ENCODE measurements around the gene CEP72. TPM values are rescaled to one million over a fixed set of nuclear protein-coding genes. Genes with fewer than 3 reads are reported as not detected.

CEP72 gene
- total RNA-seq, 1 donor from 2014 or later: 20.1 TPM

- TF ChIP-seq POLR2A (IDR thresholded peaks at IDR 0.05): no peak
- TF ChIP-seq POLR2AphosphoS5 (IDR thresholded peaks at IDR 0.05; ENCODE audit: insufficient read depth in 1 of 2, low read depth in 1 of 2): no peak
- no peak for TF ChIP-seq CTCF (IDR thresholded peaks at IDR 0.05)
- Histone ChIP-seq H3K4me1 (no peaks in the 10 kb centered on the region), H3K27ac (no peak overlapping the region), H3K36me3 (peaks cover 0 to 9% of the 10 kb centered on the region in 2 donors), H3K4me3 (no peak overlapping the region), H3K9me3 (no peaks in the 10 kb centered on the region), H3K27me3 (no peaks in the 10 kb centered on the region)
- intact Hi-C loops (cut with DNase I): no loop called here
- no peak for DNase-seq (ENCODE audit: extremely low spot score in 2 of 2)
These were observed 39.9 kb downstream of the CEP72 start for GRCh38 chr5:652023-652515.

GRCh38 chr5:652773-653350 is 40.7 kb downstream of the CEP72 start:
- Histone ChIP-seq H3K4me1 (no peaks in the 10 kb centered on the region), H3K36me3 (peaks cover 0 to 7% of the 10 kb centered on the region in 2 donors), H3K27me3 (no peaks in the 10 kb centered on the region), H3K4me3 (no peak overlapping the region), H3K9me3 (no peaks in the 10 kb centered on the region), H3K27ac (no peak overlapping the region)
- no peak for DNase-seq (ENCODE audit: extremely low spot score in 2 of 2)
- TF ChIP-seq CTCF (IDR thresholded peaks at IDR 0.05) (no peak), POLR2A (IDR thresholded peaks at IDR 0.05) (no peak), POLR2AphosphoS5 (IDR thresholded peaks at IDR 0.05; ENCODE audit: insufficient read depth in 1 of 2, low read depth in 1 of 2) (no peak)
- intact Hi-C loops (cut with DNase I): no loop called here

GRCh38 chr5:654071-654778 is 42.1 kb downstream of the CEP72 start:
- Histone ChIP-seq H3K27ac (no peak overlapping the region), H3K4me1 (no peaks in the 10 kb centered on the region), H3K36me3 (peaks cover 0 to 10% of the 10 kb centered on the region in 2 donors), H3K27me3 (no peaks in the 10 kb centered on the region), H3K9me3 (no peaks in the 10 kb centered on the region), H3K4me3 (no peak overlapping the region)
- intact Hi-C loops (cut with DNase I): no loop called here
- DNase-seq (ENCODE audit: extremely low spot score in 2 of 2): no peak
- TF ChIP-seq CTCF (IDR thresholded peaks at IDR 0.05) (no peak), POLR2AphosphoS5 (IDR thresholded peaks at IDR 0.05; ENCODE audit: insufficient read depth in 1 of 2, low read depth in 1 of 2) (no peak), POLR2A (IDR thresholded peaks at IDR 0.05) (no peak)

GRCh38 chr5:655406-655805 is 43.3 kb downstream of the CEP72 start:
- Histone ChIP-seq H3K27me3 (no peaks in the 10 kb centered on the region), H3K36me3 (peaks cover 0 to 10% of the 10 kb centered on the region in 2 donors), H3K4me3 (no peak overlapping the region), H3K27ac (no peak overlapping the region), H3K9me3 (no peaks in the 10 kb centered on the region), H3K4me1 (no peaks in the 10 kb centered on the region)
- intact Hi-C loops (cut with DNase I): no loop called here
- no peak for DNase-seq (ENCODE audit: extremely low spot score in 2 of 2)
- no peak for TF ChIP-seq CTCF (IDR thresholded peaks at IDR 0.05)

- peaks cover 0 to 10% of the 10 kb centered on the region in 2 donors for H3K36me3 ChIP-seq
- TF ChIP-seq POLR2A (IDR thresholded peaks at IDR 0.05) (no peak), POLR2AphosphoS5 (IDR thresholded peaks at IDR 0.05; ENCODE audit: insufficient read depth in 1 of 2, low read depth in 1 of 2) (no peak), CTCF (IDR thresholded peaks at IDR 0.05) (no peak)
- no peaks in the 10 kb centered on the region for H3K27me3 ChIP-seq
- no peak overlapping the region for H3K27ac ChIP-seq
- no peaks in the 10 kb centered on the region for H3K4me1 ChIP-seq
- H3K9me3 ChIP-seq: no peaks in the 10 kb centered on the region
- H3K4me3 ChIP-seq: no peak overlapping the region
- no peak for DNase-seq (ENCODE audit: extremely low spot score in 2 of 2)
- intact Hi-C loops (cut with DNase I): no loop called here
These were observed 45.4 kb downstream of the CEP72 start for GRCh38 chr5:657570-657969.
